PC-9 (cell line): ENCODE results near the gene LASP1.

Experiments used
- CTCF ChIP-seq: fragments of 200-600 bp; sonication (generic); conservative IDR thresholded peaks from 2 replicates; pipeline ENCODE4 v1.6.1; 2017; ENCODE audit warnings: mixed run types, antibody characterized with exemption, mild to moderate bottlenecking, moderate library complexity
- EZH2 ChIP-seq: fragments of 200-600 bp; sonication (generic); IDR thresholded peaks from 2 replicates; pipeline ENCODE4 v1.8.0; 2017; ENCODE audit warnings: antibody characterized with exemption, low read depth

DNA sequence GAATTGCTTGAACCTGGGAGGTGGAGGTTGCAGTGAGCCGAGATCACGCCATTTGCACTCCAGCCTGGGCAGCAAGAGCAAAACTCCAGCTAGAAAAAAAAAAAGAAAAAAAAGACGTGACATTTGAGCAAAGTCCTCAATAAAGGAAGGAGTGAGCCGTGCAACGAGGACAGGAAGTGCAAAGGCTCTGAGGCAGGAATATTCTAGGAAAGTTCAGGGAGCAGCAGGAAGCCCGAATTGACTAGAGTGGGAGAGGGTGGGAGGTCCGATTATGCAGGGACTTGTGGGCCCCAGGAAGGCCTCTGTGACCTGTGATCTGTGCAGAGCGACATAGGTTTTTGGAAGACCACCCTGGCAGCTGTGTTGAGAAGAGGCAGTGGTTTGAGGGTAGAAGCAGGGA is 46.9 kb downstream of the LASP1 start:
- TF ChIP-seq CTCF (no peak), EZH2 (no peak)
